SK-N-SH treated with all-trans-retinoic acid at 6 μM for 48 hours (cell line): ENCODE measurements around the gene DYNC1H1.
"Not testable (repeated sequence)": the region's sequence is repeated elsewhere in the genome, so short reads cannot be mapped to it uniquely, and the experiment has no call there.

Experiments used
- CREB5 ChIP-seq: fragments of 250-450 bp; sonication (Bioruptor Pico); IDR thresholded peaks from 2 replicates; pipeline ENCODE4 v1.5.1; 2020; ENCODE audit warnings: low read depth, mild to moderate bottlenecking, moderate library complexity
- CSRNP3 ChIP-seq: fragments of 250-450 bp; sonication (Bioruptor Pico); IDR thresholded peaks from 2 replicates; pipeline ENCODE4 v1.5.1; 2021; ENCODE audit warnings: mild to moderate bottlenecking, moderate library complexity
- ESRRG ChIP-seq: fragments of 250-450 bp; sonication (Bioruptor Pico); IDR thresholded peaks from 2 replicates; pipeline ENCODE4 v1.6.1; 2021; ENCODE audit warnings: mild to moderate bottlenecking
- ISL1 ChIP-seq: fragments of 250-450 bp; sonication (Bioruptor Pico); IDR thresholded peaks from 2 replicates; pipeline ENCODE4 v2.1.2; 2022; ENCODE audit warnings: mild to moderate bottlenecking, moderate library complexity
- SNAI2 ChIP-seq: fragments of 250-450 bp; sonication (Bioruptor Pico); IDR thresholded peaks from 2 replicates; pipeline ENCODE4 v1.5.0; 2020; ENCODE audit warnings: mild to moderate bottlenecking, moderate library complexity
- TOX ChIP-seq: fragments of 250-450 bp; sonication (Bioruptor Pico); IDR thresholded peaks from 2 replicates; pipeline ENCODE4 v1.8.0; 2021; ENCODE audit warnings: mild to moderate bottlenecking, moderate library complexity, borderline replicate concordance
- ZFP3 ChIP-seq: fragments of 250-450 bp; sonication (Bioruptor Pico); IDR thresholded peaks from 2 replicates; pipeline ENCODE4 v1.5.0; 2020; ENCODE audit warnings: mild to moderate bottlenecking, moderate library complexity
- ZNF565 ChIP-seq: fragments of 450-650 bp; formaldehyde crosslinking; conservative IDR thresholded peaks from 2 replicates; pipeline ENCODE4 v1.5.0; 2020; ENCODE audit warnings: low read depth, mild to moderate bottlenecking, moderate library complexity
- ZNF8 ChIP-seq: fragments of 450-650 bp; formaldehyde crosslinking; IDR thresholded peaks from 2 replicates; pipeline ENCODE4 v1.5.0; 2020; ENCODE audit warnings: mild to moderate bottlenecking, moderate library complexity
- TF ChIP-seq, protein P1 (sequence below): fragments of 250-450 bp; sonication (Bioruptor Pico); IDR thresholded peaks from 2 replicates; pipeline ENCODE4 v1.8.0; 2021; ENCODE audit warnings: low read depth, mild to moderate bottlenecking, moderate library complexity, borderline replicate concordance
- TF ChIP-seq, protein P2 (sequence below): fragments of 250-450 bp; sonication (Bioruptor Pico); IDR thresholded peaks from 2 replicates; pipeline ENCODE4 v1.8.0; 2020; ENCODE audit warnings: mild to moderate bottlenecking, moderate library complexity, borderline replicate concordance

DNA sequence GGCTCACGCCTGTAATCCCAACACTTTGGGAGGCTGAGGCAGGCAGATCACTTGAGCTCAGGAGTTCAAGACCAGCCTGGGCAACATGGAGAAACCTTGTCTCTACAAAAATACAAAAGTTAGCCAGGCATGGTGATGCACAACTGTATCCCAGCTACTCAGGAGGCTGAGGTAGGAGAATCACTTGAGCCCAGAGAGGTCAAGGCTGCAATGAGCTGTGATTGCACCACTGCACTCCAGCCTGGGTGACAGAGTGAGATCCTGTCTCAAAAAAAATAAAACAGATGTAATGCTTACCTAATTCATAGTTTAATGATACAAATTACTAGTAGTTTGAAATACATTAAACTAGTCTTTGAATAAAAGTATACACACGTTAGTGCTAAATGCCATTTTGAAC lies 7.1 kb downstream of the DYNC1H1 start:
- TF ChIP-seq ZFP3, SNAI2, ZNF8, TOX, ISL1, ZNF565, CSRNP3, CREB5, ESRRG (CRISPR knock-in tag): not testable (repeated sequence)
- TF ChIP-seq, protein P1, sequence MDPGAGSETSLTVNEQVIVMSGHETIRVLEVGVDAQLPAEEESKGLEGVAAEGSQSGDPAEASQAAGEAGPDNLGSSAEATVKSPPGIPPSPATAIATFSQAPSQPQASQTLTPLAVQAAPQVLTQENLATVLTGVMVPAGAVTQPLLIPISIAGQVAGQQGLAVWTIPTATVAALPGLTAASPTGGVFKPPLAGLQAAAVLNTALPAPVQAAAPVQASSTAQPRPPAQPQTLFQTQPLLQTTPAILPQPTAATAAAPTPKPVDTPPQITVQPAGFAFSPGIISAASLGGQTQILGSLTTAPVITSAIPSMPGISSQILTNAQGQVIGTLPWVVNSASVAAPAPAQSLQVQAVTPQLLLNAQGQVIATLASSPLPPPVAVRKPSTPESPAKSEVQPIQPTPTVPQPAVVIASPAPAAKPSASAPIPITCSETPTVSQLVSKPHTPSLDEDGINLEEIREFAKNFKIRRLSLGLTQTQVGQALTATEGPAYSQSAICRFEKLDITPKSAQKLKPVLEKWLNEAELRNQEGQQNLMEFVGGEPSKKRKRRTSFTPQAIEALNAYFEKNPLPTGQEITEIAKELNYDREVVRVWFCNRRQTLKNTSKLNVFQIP: not testable (repeated sequence)
- TF ChIP-seq, protein P2, sequence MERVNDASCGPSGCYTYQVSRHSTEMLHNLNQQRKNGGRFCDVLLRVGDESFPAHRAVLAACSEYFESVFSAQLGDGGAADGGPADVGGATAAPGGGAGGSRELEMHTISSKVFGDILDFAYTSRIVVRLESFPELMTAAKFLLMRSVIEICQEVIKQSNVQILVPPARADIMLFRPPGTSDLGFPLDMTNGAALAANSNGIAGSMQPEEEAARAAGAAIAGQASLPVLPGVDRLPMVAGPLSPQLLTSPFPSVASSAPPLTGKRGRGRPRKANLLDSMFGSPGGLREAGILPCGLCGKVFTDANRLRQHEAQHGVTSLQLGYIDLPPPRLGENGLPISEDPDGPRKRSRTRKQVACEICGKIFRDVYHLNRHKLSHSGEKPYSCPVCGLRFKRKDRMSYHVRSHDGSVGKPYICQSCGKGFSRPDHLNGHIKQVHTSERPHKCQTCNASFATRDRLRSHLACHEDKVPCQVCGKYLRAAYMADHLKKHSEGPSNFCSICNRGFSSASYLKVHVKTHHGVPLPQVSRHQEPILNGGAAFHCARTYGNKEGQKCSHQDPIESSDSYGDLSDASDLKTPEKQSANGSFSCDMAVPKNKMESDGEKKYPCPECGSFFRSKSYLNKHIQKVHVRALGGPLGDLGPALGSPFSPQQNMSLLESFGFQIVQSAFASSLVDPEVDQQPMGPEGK (CRISPR knock-in tag): not testable (repeated sequence)
